Kidney capillary endothelial cell (primary cell): ENCODE measurements around the gene COLGALT1.
"Not testable (repeated sequence)": the region's sequence is repeated elsewhere in the genome, so short reads cannot be mapped to it uniquely, and the experiment has no call there.

ENCODE experiments used
- DNase-seq: peaks from one replicate; pipeline ENCODE4 v3.0.0-alpha.2; 2018; ENCODE audit warnings: low spot score

The COLGALT1 gene

DNA sequence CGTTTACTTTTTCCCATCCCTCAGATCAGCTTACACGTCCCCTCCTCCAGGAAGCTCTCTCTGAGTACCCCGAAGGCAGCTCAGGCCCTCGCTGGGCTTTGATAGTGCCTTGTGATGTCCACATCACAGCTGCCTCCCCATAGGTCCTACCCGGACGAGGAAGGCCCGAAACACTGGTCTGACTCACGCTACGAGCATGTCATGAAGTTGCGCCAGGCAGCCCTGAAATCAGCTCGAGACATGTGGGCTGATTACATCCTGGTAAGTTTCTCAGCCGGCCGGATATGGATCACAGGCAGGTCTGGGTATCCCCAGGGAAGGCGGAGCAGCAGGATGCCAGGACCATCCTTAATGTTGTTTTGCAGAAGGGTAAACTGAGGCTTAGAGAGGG is 4.8 kb downstream of the COLGALT1 start:
- DNase-seq = peak; percentile 85

GRCh38 chr19:17562097-17562496 is 6.6 kb downstream of the COLGALT1 start:
- DNase-seq = no peak

DNA sequence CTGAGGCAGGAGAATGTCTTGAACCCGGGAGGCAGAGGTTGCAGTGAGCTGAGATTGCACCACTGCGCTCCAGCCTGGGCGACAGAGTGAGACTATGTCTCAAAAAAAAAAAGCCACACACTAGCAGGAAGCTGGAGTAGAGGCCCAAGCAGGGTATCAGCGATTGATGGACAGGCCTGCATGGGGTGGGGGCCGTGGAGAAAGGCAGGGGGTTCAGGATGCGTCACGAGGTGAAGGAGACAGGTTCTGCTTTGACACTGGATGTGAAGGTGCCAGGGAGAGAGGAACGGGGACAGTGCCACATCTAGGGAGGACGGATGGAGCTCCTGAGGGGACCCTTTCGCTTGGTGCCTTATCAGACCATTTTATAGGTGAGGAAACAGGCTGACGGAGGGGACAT is 7.1 kb downstream of the COLGALT1 start:
- no peak for DNase-seq

GRCh38 chr19:17564781-17565180 is 9.3 kb downstream of the COLGALT1 start:
- DNase-seq = peak; percentile 51

- DNase-seq = no peak
Measured at GRCh38 chr19:17565611-17566010, 10.2 kb downstream of the COLGALT1 start.

DNA sequence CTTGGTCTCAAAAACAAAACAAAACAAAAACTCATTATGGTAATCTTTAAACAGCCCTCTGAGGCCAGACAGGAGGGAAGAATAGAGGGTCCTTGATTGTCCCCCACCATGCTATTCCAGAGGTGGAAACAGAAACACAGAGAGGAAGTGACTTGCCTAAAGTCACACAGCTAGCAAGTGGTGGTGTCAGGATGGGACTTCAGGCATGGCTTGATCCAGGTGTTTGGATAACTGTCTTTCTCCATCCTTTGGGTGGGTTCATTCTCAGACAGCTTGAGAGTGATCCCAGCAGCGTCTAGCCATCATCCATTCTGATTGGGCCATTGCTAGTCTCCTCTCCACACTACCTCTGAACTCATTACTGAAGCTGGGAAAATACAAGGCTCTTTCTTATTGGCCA is 12.5 kb downstream of the COLGALT1 start:
- DNase-seq = no peak

DNA sequence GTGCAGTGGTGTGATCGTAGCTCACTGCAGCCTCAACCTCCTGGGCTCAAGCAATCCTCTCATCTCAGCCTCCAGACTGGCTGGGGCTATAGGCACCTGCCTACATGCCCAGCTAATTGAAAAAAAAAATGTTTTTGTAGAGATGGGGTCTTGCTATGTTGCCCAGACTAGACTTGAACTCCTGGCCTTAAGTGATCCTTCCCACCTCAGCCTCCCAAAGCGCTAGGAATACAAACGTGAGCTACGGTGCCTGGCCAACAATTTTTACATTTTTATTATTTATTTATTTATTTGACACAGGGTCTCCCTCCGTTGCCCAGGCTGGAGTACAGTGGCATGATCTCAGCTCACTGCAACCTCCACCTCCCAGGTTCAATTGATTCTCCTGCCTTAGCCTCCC is 14.8 kb downstream of the COLGALT1 start:
- not testable (repeated sequence) for DNase-seq

DNA sequence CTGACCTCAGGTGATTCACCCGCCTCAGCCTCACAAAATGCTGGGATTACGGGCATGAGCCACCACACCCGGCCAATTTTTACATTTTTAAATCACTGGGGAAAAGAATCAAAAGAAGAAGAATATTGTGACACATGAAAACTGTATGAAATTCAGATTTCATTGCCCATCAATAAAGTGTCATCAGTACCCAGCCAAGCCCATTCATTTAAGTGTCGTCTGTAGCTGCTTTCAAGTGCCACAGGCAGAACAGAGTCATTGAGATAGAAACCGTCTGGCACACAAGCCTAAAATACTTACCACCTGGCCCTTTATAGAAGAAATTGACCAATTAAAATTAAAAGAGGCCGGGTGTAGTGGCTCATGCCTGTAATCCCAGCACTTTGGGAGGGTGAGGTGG is 15.3 kb downstream of the COLGALT1 start:
- no peak for DNase-seq

DNA sequence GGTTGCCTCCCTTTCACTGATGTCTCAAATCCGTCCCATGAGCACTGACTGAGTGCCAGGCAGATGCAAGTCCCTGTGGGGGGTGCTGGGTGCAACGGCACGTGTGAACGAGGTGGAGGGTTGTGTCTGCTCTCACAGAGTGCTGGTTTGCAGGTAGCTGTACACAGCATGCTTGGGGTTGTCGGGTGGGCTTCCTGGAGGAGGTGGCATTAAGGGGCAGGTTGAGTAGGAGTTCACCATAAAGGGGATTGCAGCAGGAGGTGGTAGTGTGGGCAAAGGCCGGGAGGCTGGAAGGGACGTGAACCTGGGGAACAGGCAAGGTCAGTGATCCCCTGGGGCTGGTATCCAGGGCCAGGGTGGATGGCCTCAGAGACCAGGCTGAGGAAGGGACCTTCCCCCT is 17.2 kb downstream of the COLGALT1 start:
- DNase-seq = no peak

- no peak for DNase-seq
Measured at GRCh38 chr19:17575871-17576757, 20.7 kb downstream of the COLGALT1 start.

DNA sequence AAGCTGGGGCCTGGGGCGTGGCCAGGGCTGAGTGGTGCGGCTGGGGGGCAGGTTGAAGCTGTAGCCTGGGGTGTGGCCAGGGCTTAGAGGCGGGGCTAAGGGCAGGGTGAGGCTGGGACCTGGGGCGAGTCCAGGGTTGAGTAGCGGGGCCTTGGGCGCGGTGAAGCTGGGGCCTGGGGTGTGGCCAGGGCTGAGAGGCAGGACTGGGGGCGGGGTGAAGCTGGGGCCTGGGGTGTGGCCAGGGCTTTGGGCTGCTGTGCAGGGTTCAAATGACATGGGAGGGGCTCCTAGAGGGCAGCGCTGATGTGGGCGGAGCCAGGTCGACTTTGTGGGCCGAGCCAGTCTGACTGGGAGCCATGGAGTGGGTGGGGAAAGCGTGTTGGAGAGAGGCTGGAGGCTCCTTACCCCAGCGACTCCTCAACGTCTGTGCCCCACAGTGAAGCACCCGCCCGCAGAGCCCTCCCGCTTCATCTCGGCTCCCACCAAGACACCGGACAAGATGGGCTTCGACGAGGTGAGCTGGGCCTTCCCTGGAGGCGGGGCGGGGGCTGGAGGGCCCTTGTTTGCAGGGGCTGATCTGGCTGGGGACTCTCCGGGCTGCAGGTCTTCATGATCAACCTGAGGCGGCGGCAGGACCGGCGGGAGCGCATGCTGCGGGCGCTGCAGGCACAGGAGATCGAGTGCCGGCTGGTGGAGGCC is 21.5 kb downstream of the COLGALT1 start:
- DNase-seq = no peak

DNA sequence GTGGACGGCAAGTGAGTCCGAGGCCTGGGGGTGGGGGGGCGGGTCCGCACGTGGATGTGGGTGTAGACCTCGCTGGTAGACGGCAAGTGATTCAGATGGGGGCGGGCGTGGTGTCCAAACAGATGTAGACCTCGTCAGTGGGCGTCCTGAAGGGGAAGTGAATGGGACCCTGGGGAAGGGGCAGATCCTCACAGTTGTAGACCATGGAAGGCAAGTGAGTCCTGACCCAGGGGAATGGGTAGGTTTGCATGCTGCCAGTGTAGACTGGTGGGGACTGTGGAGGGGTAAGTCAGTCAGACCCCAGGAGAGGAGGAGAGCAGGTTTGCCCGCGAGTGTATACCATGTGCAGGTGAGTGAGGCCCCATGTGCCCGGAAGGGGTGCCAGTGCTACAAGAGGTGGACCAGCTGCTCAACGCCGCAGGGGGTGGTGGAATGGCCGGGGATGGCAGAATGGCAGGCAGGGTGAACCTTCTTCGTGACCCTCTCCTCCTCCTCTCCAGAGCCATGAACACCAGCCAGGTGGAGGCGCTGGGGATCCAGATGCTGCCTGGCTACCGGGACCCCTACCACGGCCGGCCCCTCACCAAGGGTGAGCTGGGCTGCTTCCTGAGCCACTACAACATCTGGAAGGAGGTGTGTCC is 22.1 kb downstream of the COLGALT1 start:
- DNase-seq = no peak

GRCh38 chr19:17579661-17580244 is 24.3 kb downstream of the COLGALT1 start:
- peak; percentile 47 for DNase-seq

DNA sequence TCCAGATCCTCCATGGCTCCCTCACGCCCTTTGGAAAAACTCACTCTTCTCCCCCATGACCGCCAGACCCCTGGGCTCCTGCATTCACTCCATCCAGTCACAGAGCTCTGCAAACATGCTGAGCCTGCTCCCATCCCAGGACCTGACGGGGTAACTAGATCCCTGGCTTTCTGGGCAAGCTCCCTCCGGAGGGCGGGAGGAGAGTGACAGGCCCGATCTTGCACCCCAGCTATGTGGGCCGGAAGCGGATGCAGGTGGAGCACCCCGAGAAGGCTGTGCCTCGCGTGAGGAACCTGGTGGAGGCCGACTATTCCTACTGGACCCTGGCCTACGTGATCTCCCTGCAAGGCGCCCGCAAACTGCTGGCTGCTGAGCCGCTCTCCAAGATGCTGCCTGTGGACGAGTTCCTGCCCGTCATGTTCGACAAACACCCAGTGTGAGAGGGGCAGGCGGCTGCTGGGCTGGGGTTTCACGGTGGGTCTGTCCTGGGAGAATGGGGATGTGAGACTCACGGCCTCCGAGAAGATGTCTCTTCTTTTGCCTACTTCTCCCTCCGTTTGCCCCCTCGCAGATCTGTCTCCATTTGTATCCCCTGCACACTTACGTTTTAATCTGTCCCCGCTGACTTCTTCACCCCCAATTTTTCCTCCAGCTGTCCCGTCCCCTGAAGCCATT is 25.2 kb downstream of the COLGALT1 start:
- no peak for DNase-seq

DNA sequence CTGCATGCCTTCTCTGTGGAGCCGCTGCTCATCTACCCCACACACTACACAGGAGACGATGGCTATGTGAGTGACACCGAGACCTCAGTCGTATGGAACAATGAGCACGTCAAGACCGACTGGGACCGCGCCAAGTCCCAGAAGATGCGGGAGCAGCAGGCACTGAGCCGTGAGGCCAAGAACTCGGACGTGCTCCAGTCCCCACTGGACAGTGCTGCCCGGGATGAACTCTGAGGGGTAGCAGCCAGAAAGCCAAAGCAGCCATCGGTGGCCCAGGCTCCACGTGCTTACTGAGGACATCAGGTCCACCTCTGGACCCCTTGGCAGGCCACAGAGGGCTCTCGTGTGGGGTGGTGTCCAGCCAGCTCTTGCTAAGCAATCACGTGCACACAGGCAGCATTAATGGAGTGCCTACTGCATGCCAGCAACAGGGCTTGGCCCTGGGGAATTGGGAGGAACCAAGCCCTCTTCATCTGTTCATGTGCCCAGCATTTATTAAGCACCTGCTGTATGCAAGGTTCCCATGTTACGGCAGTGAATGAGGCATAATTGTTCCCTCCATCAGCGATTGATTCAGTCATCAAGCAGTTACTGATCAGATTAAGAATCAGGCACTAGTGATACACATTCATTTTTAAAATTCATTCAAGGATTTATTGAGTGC is 25.9 kb downstream of the COLGALT1 start:
- no peak for DNase-seq

GRCh38 chr19:17582613-17583012 is 27.2 kb downstream of the COLGALT1 start:
- no peak for DNase-seq

GRCh38 chr19:17584132-17584531 is 28.7 kb downstream of the COLGALT1 start:
- DNase-seq = no peak

DNA sequence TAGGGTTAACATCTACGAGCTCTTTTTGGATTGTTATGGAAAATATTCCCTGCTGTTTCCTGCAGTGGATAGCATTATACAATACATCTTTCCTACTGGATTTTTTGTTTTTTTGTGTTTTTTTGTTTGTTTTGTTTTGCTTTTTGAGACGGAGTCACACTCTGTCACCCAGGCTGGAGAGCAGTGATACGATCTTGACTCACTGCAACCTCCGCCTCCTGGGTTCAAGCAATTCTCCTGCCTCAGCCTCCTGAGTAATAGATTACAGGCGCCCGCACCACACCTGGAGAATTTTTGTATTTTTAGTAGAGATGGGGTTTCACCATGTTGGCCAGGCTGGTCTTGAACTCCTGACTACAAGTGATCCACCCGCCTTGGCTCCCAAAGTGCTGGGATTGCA is 29.9 kb downstream of the COLGALT1 start:
- DNase-seq = not testable (repeated sequence)

DNA sequence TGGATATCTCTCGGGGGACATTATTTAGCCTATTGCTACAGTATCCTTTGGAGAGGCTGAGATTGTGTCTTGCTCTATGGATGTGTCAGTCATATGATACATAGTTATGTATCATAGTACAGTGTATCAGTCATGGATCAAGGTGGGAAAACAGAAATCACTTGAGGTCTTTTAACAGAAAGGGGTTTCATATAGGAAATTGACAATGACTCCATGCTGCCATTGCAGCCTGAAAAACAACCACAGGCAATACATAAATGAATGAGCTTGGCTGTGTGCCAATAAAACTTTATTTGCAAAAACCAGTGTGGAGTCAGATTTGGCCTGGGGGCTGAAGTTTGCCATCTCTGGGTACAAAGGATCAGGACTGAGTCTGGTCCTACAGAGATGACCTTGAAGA is 35.4 kb downstream of the COLGALT1 start:
- DNase-seq = no peak

- DNase-seq = not testable (repeated sequence)
Measured at GRCh38 chr19:17594296-17594695, 38.8 kb downstream of the COLGALT1 start.

- not testable (repeated sequence) for DNase-seq
Measured at GRCh38 chr19:17598063-17598462, 42.6 kb downstream of the COLGALT1 start.
